IMR-90 (cell line): ENCODE data around the gene UBE3B. TPM values are rescaled to one million over a fixed set of nuclear protein-coding genes. Genes with fewer than 3 reads are reported as not detected.

Experiments used
- ATAC-seq: fragments of 200-7000 bp; cut with Tn5 transposase; 2 replicates; pipeline ENCODE4 v1.9.1; 2020; ENCODE audit warnings: low read depth, mild to moderate bottlenecking, moderate library complexity
- BruUV-seq: library from RNA; stranded (reverse); fragments of 400-500 nt; replicated peaks from 2 replicates; lab custom pipeline; 2021; lab: Mats Ljungman, UMichigan
- CTCF ChIA-PET: fragments of 300-600 bp; formaldehyde crosslinking; extraction: SDS; loops from one replicate; lab custom pipeline; 2021; ENCODE audit warnings: antibody characterized with exemption; lab: Yijun Ruan, JAX
- POLR2A ChIA-PET: fragments of 300-600 bp; sonication (Branson Sonifier 250); formaldehyde crosslinking; loops from one replicate; lab custom pipeline; 2022; ENCODE audit warnings: antibody characterized with exemption; ENCODE audit not compliant: unreplicated experiment; lab: Charles Lee
- DNase-seq: peaks from one replicate; pipeline ENCODE4 v3.0.0; 2013
- H2AFZ ChIP-seq: replicated peaks from 2 replicates; pipeline ENCODE3; 2013; ENCODE audit warnings: low read length, mild to moderate bottlenecking; ENCODE audit not compliant: poor library complexity
- H2AK5ac ChIP-seq: 2 replicates; pipeline ENCODE4 v1.6.1; 2013; ENCODE audit warnings: low read depth, low read length, inconsistent platforms
- H2AK9ac ChIP-seq: replicated peaks from 2 replicates; pipeline ENCODE3; 2013; ENCODE audit warnings: mild to moderate bottlenecking, low read depth, low read length, moderate library complexity; ENCODE audit not compliant: poor library complexity
- H2BK120ac ChIP-seq: 2 replicates; pipeline ENCODE4 v1.6.1; 2013; ENCODE audit warnings: low read depth, low read length, inconsistent platforms
- H2BK15ac ChIP-seq: 3 replicates; pipeline ENCODE4 v1.6.1; 2013; ENCODE audit warnings: low read depth, low read length, inconsistent platforms
- H2BK20ac ChIP-seq: 2 replicates; pipeline ENCODE4 v1.6.1; 2013; ENCODE audit warnings: low read depth, mild to moderate bottlenecking, inconsistent platforms, low read length, moderate library complexity
- H2BK5ac ChIP-seq: 2 replicates; pipeline ENCODE4 v1.6.1; 2013; ENCODE audit warnings: mild to moderate bottlenecking, low read depth, low read length, inconsistent platforms; ENCODE audit not compliant: poor library complexity, severe bottlenecking
- H3K14ac ChIP-seq: replicated peaks from 2 replicates; pipeline ENCODE4 v1.6.1; 2013; ENCODE audit warnings: low read depth, low read length, inconsistent platforms
- H3K18ac ChIP-seq: 2 replicates; pipeline ENCODE4 v1.6.1; 2013; ENCODE audit warnings: low read depth, low read length, control low read depth
- H3K23ac ChIP-seq: 2 replicates; pipeline ENCODE4 v1.6.1; 2013; ENCODE audit warnings: low read depth, low read length, inconsistent platforms
- H3K27ac ChIP-seq: 2 replicates; pipeline ENCODE4 v1.5.1; 2013; ENCODE audit warnings: mild to moderate bottlenecking, control low read depth, low read length; ENCODE audit not compliant: insufficient read depth
- H3K27me3 ChIP-seq: 2 replicates; pipeline ENCODE4 v1.6.1; 2013; ENCODE audit warnings: low read length; ENCODE audit not compliant: control insufficient read depth, insufficient read depth
- H3K36me3 ChIP-seq: 2 replicates; pipeline ENCODE4 v1.6.1; 2013; ENCODE audit warnings: low read length, mixed read lengths; ENCODE audit not compliant: control insufficient read depth, insufficient read depth
- H3K4ac ChIP-seq: 2 replicates; pipeline ENCODE4 v1.6.1; 2013; ENCODE audit warnings: low read depth, low read length, inconsistent platforms
- H3K4me1 ChIP-seq: 2 replicates; pipeline ENCODE4 v1.6.1; 2013; ENCODE audit warnings: low read length, mixed read lengths; ENCODE audit not compliant: control insufficient read depth, insufficient read depth
- H3K4me2 ChIP-seq: 2 replicates; pipeline ENCODE4 v1.6.1; 2013; ENCODE audit warnings: low read depth, mild to moderate bottlenecking, control low read depth, low read length, moderate library complexity
- H3K4me3 ChIP-seq: 2 replicates; pipeline ENCODE4 v1.5.1; 2013; ENCODE audit warnings: low read depth, mild to moderate bottlenecking, control low read depth, low read length, moderate library complexity; ENCODE audit not compliant: insufficient read depth
- H3K56ac ChIP-seq: 2 replicates; pipeline ENCODE4 v1.6.1; 2013; ENCODE audit warnings: low read length, inconsistent platforms; ENCODE audit not compliant: insufficient read depth; ENCODE audit errors: extremely low read depth
- H3K79me1 ChIP-seq, 2 experiments: 2 replicates each; pipeline ENCODE4 v1.6.1; 2013; ENCODE audit warnings: low read length in 2 of 2, inconsistent platforms in 1 of 2, low read depth in 1 of 2
- H3K9ac ChIP-seq: 2 replicates; pipeline ENCODE4 v1.6.1; 2013; ENCODE audit warnings: low read depth, low read length, control low read depth
- H3K9me1 ChIP-seq: 2 replicates; pipeline ENCODE4 v1.6.1; 2013; ENCODE audit warnings: low read length, inconsistent platforms; ENCODE audit not compliant: insufficient read depth
- H3K9me3 ChIP-seq: 2 replicates; pipeline ENCODE4 v1.6.1; 2013; ENCODE audit warnings: low read length; ENCODE audit not compliant: control insufficient read depth, insufficient read depth
- H4K20me1 ChIP-seq: 2 replicates; pipeline ENCODE4 v1.6.1; 2013; ENCODE audit warnings: low read length, inconsistent platforms; ENCODE audit not compliant: insufficient read depth
- H4K5ac ChIP-seq: 2 replicates; pipeline ENCODE4 v1.6.1; 2013; ENCODE audit warnings: mild to moderate bottlenecking, low read depth, low read length, control low read depth
- H4K8ac ChIP-seq, 2 experiments: 2 replicates each; pipeline ENCODE4 v1.6.1; 2013; ENCODE audit warnings: low read depth in 2 of 2, low read length in 2 of 2, control low read depth in 1 of 2, inconsistent platforms in 1 of 2
- H4K91ac ChIP-seq: 2 replicates; pipeline ENCODE4 v1.6.1; 2013; ENCODE audit warnings: low read depth, low read length, inconsistent platforms; ENCODE audit not compliant: insufficient read depth
- WGBS, 2 experiments: methylation state at CpG; one replicate each; pipeline versions ENCODE4 v1.1.5 to v1.1.7; 2013; ENCODE audit warnings: missing lambda C conversion rate in 2 of 2; ENCODE audit not compliant: insufficient read length in 1 of 2; ENCODE audit errors: extremely low coverage in 2 of 2; 5-methylcytosine and 5-hydroxymethylcytosine counted together
- dilution Hi-C: fragments of 300-500 bp; cut with HindIII; formaldehyde crosslinking; loops from one replicate; pipeline ENCODE4 v1.14.3; 2018; ENCODE audit warnings: low sequenced_read_pairs; ENCODE audit not compliant: unreplicated experiment
- in situ Hi-C: fragments of 300-500 bp; cut with MboI; formaldehyde crosslinking; loops from 3 replicates; pipeline ENCODE4 v1.14.3; 2019; ENCODE audit warnings: low sequenced_read_pairs, inconsistent platforms, mixed read lengths
- intact Hi-C: fragments of 100-400 bp; cut with micrococcal nuclease; formaldehyde crosslinking; loops from 2 replicates; pipeline ENCODE4 v1.10.0; 2022
- polyA plus RNA-seq, 3 experiments: library from polyadenylated mRNA; depleted of rRNA; stranded (reverse); fragments of >200 nt; gene quantifications; 2 replicates each; pipeline ENCODE4 v1.2.3, GENCODE V29; 2012; ENCODE audit warnings: low replicate concordance in 1 of 3
- total RNA-seq: library from RNA; depleted of rRNA; stranded (reverse); fragments of >200 nt; gene quantifications from 2 replicates; pipeline ENCODE4 v1.2.3, GENCODE V29; 2012
- TF ChIP-seq, protein P1 (sequence below): fragments of 150-350 bp; IDR thresholded peaks from 2 replicates; pipeline ENCODE4 v1.6.1; 2016; ENCODE audit warnings: low read depth, mild to moderate bottlenecking, low read length, moderate library complexity, borderline replicate concordance

Gene UBE3B
- total and polyA plus RNA-seq, 2 of the 4 experiments (the other 2 are of a cell fraction), result 18.8 to 24.9 TPM

DNA sequence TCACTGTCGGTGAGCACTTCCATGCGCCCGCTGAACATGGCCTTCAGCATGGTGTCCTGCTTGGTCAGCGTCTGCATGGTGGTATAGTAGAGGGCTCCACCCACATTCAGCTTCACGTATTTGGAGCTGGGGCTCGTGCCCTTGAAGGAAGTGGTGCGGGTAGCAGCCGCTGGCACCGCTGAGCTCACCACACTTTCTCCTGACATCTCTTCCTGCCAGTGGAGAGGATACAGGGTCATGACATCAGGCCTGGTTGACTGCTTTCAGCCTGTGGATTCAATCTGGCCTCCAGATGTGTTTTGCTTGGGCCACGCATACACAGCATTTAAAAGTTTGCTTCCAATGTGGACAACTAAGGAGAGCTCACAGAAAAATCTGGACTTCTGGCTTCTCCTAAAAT is 7.9 kb upstream of the UBE3B start:
- TF ChIP-seq, protein P1, sequence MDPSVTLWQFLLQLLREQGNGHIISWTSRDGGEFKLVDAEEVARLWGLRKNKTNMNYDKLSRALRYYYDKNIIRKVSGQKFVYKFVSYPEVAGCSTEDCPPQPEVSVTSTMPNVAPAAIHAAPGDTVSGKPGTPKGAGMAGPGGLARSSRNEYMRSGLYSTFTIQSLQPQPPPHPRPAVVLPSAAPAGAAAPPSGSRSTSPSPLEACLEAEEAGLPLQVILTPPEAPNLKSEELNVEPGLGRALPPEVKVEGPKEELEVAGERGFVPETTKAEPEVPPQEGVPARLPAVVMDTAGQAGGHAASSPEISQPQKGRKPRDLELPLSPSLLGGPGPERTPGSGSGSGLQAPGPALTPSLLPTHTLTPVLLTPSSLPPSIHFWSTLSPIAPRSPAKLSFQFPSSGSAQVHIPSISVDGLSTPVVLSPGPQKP, result no peak
- BruUV-seq, result no TSS peak
- in situ Hi-C loops (no loop called here), intact Hi-C loops (no loop called here), dilution Hi-C loops (no loop called here)
- Histone ChIP-seq H3K4me1 (peaks cover 13% of the 10 kb centered on the region), H3K79me1 (peaks cover 0 to 88% of the 10 kb centered on the region in 2 experiments; a peak in 2 of 4 replicates), H4K5ac (no peak overlapping the region), H3K9ac (no peak overlapping the region), H4K20me1 (peaks cover 54% of the 10 kb centered on the region), H3K4ac (no peak overlapping the region), H2BK5ac (no peak overlapping the region), H3K14ac (no peak overlapping the region), H3K4me2 (no peak overlapping the region), H2BK15ac (no peak overlapping the region), H3K4me3 (no peak overlapping the region), H2BK120ac (no peak overlapping the region), H3K36me3 (peaks cover 58% of the 10 kb centered on the region), H3K23ac (no peak overlapping the region), H3K18ac (no peak overlapping the region), H2AK5ac (no peak overlapping the region), H3K56ac (no peak overlapping the region), H4K91ac (no peak overlapping the region), H3K27me3 (no peaks in the 10 kb centered on the region), H3K27ac (no peak overlapping the region), H2AK9ac (no peak overlapping the region), H3K9me3 (no peaks in the 10 kb centered on the region), H3K9me1 (peaks cover 55% of the 10 kb centered on the region), H2BK20ac (no peak overlapping the region), H4K8ac (no peak overlapping the region), H2AFZ (peak overlapping the region; percentile 43)
- 100% methylated on average over 3 of the region's 10 CpGs; no CpG with 5 or more reads in 1 of the 2 experiments for WGBS, 2 experiments
- peak; percentile 46 for DNase-seq
- ChIA-PET POLR2A (interaction anchor here (0.6 kb wide), 1 partner anchor 14 kb away, joined by 3 read pairs; no protein-coding TSS in a partner anchor), CTCF (no interaction called here)
- ATAC-seq, result no peak
